ENCODE results near the gene STK39.

- TF ChIP-seq CTCF (conservative IDR thresholded peaks at IDR 0.05; ENCODE audit: low read depth, low read length) (no peak), EZH2 (IDR thresholded peaks at IDR 0.05; ENCODE audit: borderline replicate concordance, low read depth, low read length, poor library complexity, severe bottlenecking) (no peak)
Observed at GRCh38 chr2:168179592-168179991, 67.8 kb downstream of the STK39 start.

Measured in A673 (cell line).